Measurements from ENCODE around the gene TSPAN9. TPM values are rescaled to one million over a fixed set of nuclear protein-coding genes. Genes with fewer than 3 reads are reported as not detected.

The TSPAN9 gene
- total and polyA plus RNA-seq, 9 of the 15 experiments (the other 6 are each of a cell fraction or from before 2014, with no cell fraction given), result 0.23 to 2.1 (median 0.60) TPM; not detected in 2

GRCh38 chr12:3257411-3257810 lies 180.2 kb downstream of the TSPAN9 start (continued):
- TF ChIP-seq REST (IDR thresholded peaks at IDR 0.05; ENCODE audit: borderline replicate concordance), result no peak
- no peak for TF ChIP-seq REST (CRISPR knock-in tag; IDR thresholded peaks at IDR 0.05; ENCODE audit: low read depth)
- no peak for TF ChIP-seq HCFC1 (IDR thresholded peaks at IDR 0.05; ENCODE audit: low read depth, low read length)
- TF ChIP-seq, protein P1, sequence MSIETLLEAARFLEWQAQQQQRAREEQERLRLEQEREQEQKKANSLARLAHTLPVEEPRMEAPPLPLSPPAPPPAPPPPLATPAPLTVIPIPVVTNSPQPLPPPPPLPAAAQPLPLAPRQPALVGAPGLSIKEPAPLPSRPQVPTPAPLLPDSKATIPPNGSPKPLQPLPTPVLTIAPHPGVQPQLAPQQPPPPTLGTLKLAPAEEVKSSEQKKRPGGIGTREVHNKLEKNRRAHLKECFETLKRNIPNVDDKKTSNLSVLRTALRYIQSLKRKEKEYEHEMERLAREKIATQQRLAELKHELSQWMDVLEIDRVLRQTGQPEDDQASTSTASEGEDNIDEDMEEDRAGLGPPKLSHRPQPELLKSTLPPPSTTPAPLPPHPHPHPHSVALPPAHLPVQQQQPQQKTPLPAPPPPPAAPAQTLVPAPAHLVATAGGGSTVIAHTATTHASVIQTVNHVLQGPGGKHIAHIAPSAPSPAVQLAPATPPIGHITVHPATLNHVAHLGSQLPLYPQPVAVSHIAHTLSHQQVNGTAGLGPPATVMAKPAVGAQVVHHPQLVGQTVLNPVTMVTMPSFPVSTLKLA (conservative IDR thresholded peaks at IDR 0.05), result no peak
- no peak for TF ChIP-seq ZBTB17 (CRISPR knock-in tag; IDR thresholded peaks at IDR 0.05)
- TF ChIP-seq TSC22D4 (tag; IDR thresholded peaks at IDR 0.05), result no peak
- TF ChIP-seq FOXA1 (IDR thresholded peaks at IDR 0.05; ENCODE audit: borderline replicate concordance), result no peak

All from K562 (cell line).